Activated T-cell treated with anti-CD3 and anti-CD28 coated beads, Interleukin-2, amount 50 U/mL, for 1 hour (primary cell): ENCODE data around the gene SHC2.
"Not testable (repeated sequence)": the region's sequence is repeated elsewhere in the genome, so short reads cannot be mapped to it uniquely, and the experiment has no call there.

Experiments
- DNase-seq: peaks from one replicate; pipeline ENCODE4 v3.0.0-alpha.2; 2020

SHC2 gene

GRCh38 chr19:405121-405965, 55.5 kb downstream of the SHC2 start:
- DNase-seq = no peak

- DNase-seq = no peak
Measured at GRCh38 chr19:403221-404027, 57.4 kb downstream of the SHC2 start.

- no peak for DNase-seq
Measured at GRCh38 chr19:402786-403185, 58.0 kb downstream of the SHC2 start.

- no peak for DNase-seq
Measured at GRCh38 chr19:401866-402511, 58.8 kb downstream of the SHC2 start.

GRCh38 chr19:400976-401865, 59.6 kb downstream of the SHC2 start:
- no peak for DNase-seq

GRCh38 chr19:399370-399769, 61.5 kb downstream of the SHC2 start:
- no peak for DNase-seq

GRCh38 chr19:398719-399118, 62.1 kb downstream of the SHC2 start:
- no peak for DNase-seq

GRCh38 chr19:397941-398706, 62.7 kb downstream of the SHC2 start:
- DNase-seq = no peak

- no peak for DNase-seq
Measured at GRCh38 chr19:397321-397720, 63.5 kb downstream of the SHC2 start.

- DNase-seq = no peak
Measured at GRCh38 chr19:395467-395866, 65.4 kb downstream of the SHC2 start.

- DNase-seq = not testable (repeated sequence)
Measured at GRCh38 chr19:394857-395256, 66.0 kb downstream of the SHC2 start.

- not testable (repeated sequence) for DNase-seq
Measured at GRCh38 chr19:393560-393959, 67.3 kb downstream of the SHC2 start.

GRCh38 chr19:392375-392970, 68.4 kb downstream of the SHC2 start:
- no peak for DNase-seq

GRCh38 chr19:391726-392374, 69.0 kb downstream of the SHC2 start:
- no peak for DNase-seq

GRCh38 chr19:391207-391557, 69.7 kb downstream of the SHC2 start:
- DNase-seq = no peak

- DNase-seq = no peak
Measured at GRCh38 chr19:390386-391206, 70.2 kb downstream of the SHC2 start.

GRCh38 chr19:389935-390289, 70.9 kb downstream of the SHC2 start:
- DNase-seq = no peak

- no peak for DNase-seq
Measured at GRCh38 chr19:389255-389934, 71.4 kb downstream of the SHC2 start.

GRCh38 chr19:388691-389090, 72.1 kb downstream of the SHC2 start:
- DNase-seq = no peak
